Sigmoid colon (tissue), 4 donors: ENCODE data around the gene KAT2B.

ENCODE experiments used
- EP300 ChIP-seq, 4 donors: sonication (generic); formaldehyde crosslinking; IDR thresholded peaks; one replicate each; pipeline ENCODE4 v1.6.1; 2017; ENCODE audit warnings: antibody characterized with exemption in 4 of 4
- POLR2A ChIP-seq, 2 donors: fragments of 450-650 bp; IDR thresholded peaks; one replicate each; pipeline ENCODE4 v1.6.1; 2016; ENCODE audit warnings: antibody characterized with exemption in 2 of 2, mild to moderate bottlenecking in 2 of 2, moderate library complexity in 2 of 2
- TF ChIP-seq, protein P1 (sequence below), 4 experiments: fragments of 450-650 bp in 3 of 4; fragments of 200-600 bp in 1 of 4; IDR thresholded peaks; one replicate each; pipeline ENCODE4 v1.5.1; 2016 to 2019; ENCODE audit warnings: antibody characterized with exemption in 4 of 4, mild to moderate bottlenecking in 3 of 4, moderate library complexity in 2 of 4

DNA sequence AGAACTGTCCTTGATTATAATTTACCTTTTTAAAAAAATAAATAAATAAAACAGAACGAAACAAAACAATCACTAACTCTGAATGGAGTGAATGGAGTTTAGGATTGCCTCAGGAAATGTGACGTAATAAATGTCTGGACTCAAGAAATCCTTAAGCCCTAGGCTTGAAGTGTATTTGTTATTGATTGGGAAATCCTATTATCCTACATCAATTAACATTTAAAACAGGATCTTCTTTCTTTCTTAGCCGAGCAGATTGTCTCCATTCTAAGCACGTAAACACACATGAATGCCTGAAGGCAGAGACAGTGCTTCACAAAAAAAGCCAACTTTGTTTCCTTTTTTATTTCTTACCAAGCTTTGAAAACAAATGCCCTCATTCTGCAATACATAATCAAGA, 33.4 kb downstream of the KAT2B start:
- TF ChIP-seq, protein P1, sequence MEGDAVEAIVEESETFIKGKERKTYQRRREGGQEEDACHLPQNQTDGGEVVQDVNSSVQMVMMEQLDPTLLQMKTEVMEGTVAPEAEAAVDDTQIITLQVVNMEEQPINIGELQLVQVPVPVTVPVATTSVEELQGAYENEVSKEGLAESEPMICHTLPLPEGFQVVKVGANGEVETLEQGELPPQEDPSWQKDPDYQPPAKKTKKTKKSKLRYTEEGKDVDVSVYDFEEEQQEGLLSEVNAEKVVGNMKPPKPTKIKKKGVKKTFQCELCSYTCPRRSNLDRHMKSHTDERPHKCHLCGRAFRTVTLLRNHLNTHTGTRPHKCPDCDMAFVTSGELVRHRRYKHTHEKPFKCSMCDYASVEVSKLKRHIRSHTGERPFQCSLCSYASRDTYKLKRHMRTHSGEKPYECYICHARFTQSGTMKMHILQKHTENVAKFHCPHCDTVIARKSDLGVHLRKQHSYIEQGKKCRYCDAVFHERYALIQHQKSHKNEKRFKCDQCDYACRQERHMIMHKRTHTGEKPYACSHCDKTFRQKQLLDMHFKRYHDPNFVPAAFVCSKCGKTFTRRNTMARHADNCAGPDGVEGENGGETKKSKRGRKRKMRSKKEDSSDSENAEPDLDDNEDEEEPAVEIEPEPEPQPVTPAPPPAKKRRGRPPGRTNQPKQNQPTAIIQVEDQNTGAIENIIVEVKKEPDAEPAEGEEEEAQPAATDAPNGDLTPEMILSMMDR (IDR thresholded peaks at IDR 0.05): no peak
- TF ChIP-seq POLR2A (IDR thresholded peaks at IDR 0.05) (no peak), EP300 (IDR thresholded peaks at IDR 0.05) (no peak)
